AG10803 (cell line): ENCODE data around the gene FUT8.
A peak's percentile ranks its signal among the peaks of the same experiment; 100 is the strongest.
"Not testable (repeated sequence)": the region's sequence is repeated elsewhere in the genome, so short reads cannot be mapped to it uniquely, and the experiment has no call there.

Experiments
- DNase-seq: peaks from one replicate; pipeline ENCODE4 v3.0.0; 2010; ENCODE audit warnings: low read depth
- H3K4me3 ChIP-seq: 2 replicates; pipeline ENCODE4 v1.5.1; 2011; ENCODE audit warnings: mild to moderate bottlenecking, low read length, control low read depth
- CTCF ChIP-seq: conservative IDR thresholded peaks from 2 replicates; pipeline ENCODE4 v1.5.1; 2011; ENCODE audit warnings: mild to moderate bottlenecking, low read length, control low read depth, inconsistent platforms

Gene FUT8

GRCh38 chr14:65415613-65416012 lies 3.1 kb downstream of the FUT8 start:
- no peak for DNase-seq
- no peak for TF ChIP-seq CTCF
- H3K4me3 ChIP-seq = no peak overlapping the region

- no peak for DNase-seq
- H3K4me3 ChIP-seq = no peak overlapping the region
- no peak for TF ChIP-seq CTCF
Measured at GRCh38 chr14:65419593-65420252, 7.2 kb downstream of the FUT8 start.

- H3K4me3 ChIP-seq = peak overlapping the region; percentile 16
- peak; percentile 89 for DNase-seq
- TF ChIP-seq CTCF = no peak
Measured at GRCh38 chr14:65421201-65421981, 8.9 kb downstream of the FUT8 start.

DNA sequence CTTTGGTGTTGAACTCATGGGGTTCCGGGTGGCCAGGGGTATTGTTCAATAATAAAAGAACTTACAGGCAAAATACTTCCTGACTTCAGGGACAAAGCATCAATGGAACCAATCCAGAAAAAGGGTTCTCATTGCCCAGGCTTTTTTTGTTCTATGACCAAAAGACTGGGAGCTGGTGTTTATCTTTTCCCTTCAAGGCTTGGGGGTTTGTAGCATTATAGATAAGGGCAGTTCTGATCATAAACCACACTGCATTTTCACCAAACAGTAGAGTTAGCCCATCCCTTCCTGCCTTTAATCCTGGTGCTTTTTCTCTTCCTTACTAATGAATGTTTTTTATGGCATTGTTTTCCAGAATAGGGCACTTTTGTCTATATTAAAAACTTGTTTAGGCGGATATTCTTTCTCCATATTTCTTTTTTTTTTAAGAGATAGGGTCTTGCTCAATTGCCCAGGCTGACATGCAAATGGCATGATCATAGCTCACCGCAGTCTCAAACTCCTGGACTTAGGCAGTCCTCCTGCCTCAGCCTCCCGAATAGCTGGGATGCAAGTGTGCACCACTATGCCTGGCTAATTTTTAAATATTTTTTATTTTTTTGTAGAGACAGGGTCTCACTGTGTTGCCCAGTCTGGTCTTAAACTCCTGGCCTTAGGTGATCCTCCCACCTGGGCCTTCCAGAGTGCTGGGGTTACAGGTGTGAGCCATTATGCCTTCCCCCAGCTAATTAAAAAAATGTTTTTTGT lies 9.7 kb downstream of the FUT8 start:
- TF ChIP-seq CTCF = no peak
- no peak for DNase-seq
- H3K4me3 ChIP-seq = peak overlapping the region; percentile 9

DNA sequence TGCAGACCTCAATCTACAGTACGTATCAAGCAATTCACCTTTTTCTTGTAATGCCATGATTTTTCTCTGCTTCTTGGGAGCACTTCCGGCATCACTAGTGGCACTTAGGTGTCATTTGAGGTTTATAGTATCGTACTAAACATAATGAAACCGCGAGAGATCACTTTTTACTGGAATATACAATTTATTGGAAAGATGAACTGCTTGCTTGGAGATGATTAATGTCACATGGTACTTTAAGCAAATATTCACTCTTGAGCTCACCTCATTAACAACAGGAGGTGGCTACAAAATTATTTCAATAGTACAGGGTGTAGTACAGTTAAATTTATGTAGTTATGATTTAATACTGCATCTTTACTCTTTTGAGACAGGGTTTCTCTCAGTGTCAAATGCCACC lies 11.5 kb downstream of the FUT8 start:
- no peak overlapping the region for H3K4me3 ChIP-seq
- TF ChIP-seq CTCF = no peak
- DNase-seq = no peak

- no peak for TF ChIP-seq CTCF
- no peak for DNase-seq
- no peak overlapping the region for H3K4me3 ChIP-seq
Measured at GRCh38 chr14:65424531-65424930, 12.0 kb downstream of the FUT8 start.

DNA sequence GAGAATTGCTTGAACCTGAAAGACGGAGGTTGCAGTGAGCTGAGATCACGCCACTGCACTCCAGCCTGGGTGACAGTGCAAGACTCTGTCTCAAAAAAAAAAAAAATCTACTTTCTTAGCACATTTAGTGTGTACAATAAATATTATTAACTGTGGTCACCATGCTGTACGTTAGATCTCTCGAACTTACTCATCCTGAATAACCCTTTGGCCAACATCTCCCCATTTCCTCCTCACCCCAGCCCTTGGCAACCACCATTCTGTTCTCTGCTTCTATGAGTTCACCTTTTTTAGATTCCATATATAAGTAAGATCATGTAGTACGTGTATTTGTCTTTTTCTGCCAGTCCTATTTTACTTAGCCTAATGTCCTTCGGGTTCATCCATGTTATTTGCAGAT lies 13.4 kb downstream of the FUT8 start:
- DNase-seq = no peak
- no peak for TF ChIP-seq CTCF
- H3K4me3 ChIP-seq = no peak overlapping the region

- H3K4me3 ChIP-seq, DNase-seq: not testable (repeated sequence)
Measured at GRCh38 chr14:65426902-65427301, 14.4 kb downstream of the FUT8 start.
